ENCODE measurements around the gene SH3PXD2A.
"Not testable (repeated sequence)": the region's sequence is repeated elsewhere in the genome, so short reads cannot be mapped to it uniquely, and the experiment has no call there.

SH3PXD2A gene

GRCh38 chr10:103780242-103781149 lies 74.9 kb downstream of the SH3PXD2A start:
- no peak overlapping the region for H3K27ac ChIP-seq (ENCODE audit: low read depth, low read length)
- no peak overlapping the region for H3K4me3 ChIP-seq (ENCODE audit: low read depth, low read length)
- no peak overlapping the region for H3K9ac ChIP-seq (ENCODE audit: low read length)
- H3K4me1 ChIP-seq (ENCODE audit: control insufficient read depth, insufficient read depth, low read length), result peaks cover 3% of the 10 kb centered on the region; the same call in 1 of the 2 replicates
- H3K27me3 ChIP-seq (ENCODE audit: control insufficient read depth, insufficient read depth, low read length), result no peaks in the 10 kb centered on the region
- no peaks in the 10 kb centered on the region for H3K9me3 ChIP-seq (ENCODE audit: control insufficient read depth, insufficient read depth, low read depth, low read length)
- H3K36me3 ChIP-seq (ENCODE audit: control insufficient read depth, insufficient read depth, low read length), result no peaks in the 10 kb centered on the region

- Histone ChIP-seq H3K4me3 (ENCODE audit: low read depth, low read length) (no peak overlapping the region), H3K27me3 (ENCODE audit: control insufficient read depth, insufficient read depth, low read length) (no peaks in the 10 kb centered on the region), H3K36me3 (ENCODE audit: control insufficient read depth, insufficient read depth, low read length) (no peaks in the 10 kb centered on the region), H3K9me3 (ENCODE audit: control insufficient read depth, insufficient read depth, low read depth, low read length) (no peaks in the 10 kb centered on the region), H3K4me1 (ENCODE audit: control insufficient read depth, insufficient read depth, low read length) (peaks cover 3% of the 10 kb centered on the region; the same call in 1 of the 2 replicates), H3K9ac (ENCODE audit: low read length) (no peak overlapping the region), H3K27ac (ENCODE audit: low read depth, low read length) (no peak overlapping the region)
Measured at GRCh38 chr10:103778358-103779139, 76.8 kb downstream of the SH3PXD2A start.

- Histone ChIP-seq H3K36me3 (ENCODE audit: control insufficient read depth, insufficient read depth, low read length) (no peaks in the 10 kb centered on the region), H3K27ac (ENCODE audit: low read depth, low read length) (no peak overlapping the region), H3K4me1 (ENCODE audit: control insufficient read depth, insufficient read depth, low read length) (peaks cover under 1% of the 10 kb centered on the region; the same call in 1 of the 2 replicates), H3K27me3 (ENCODE audit: control insufficient read depth, insufficient read depth, low read length) (no peaks in the 10 kb centered on the region), H3K4me3 (ENCODE audit: low read depth, low read length) (no peak overlapping the region), H3K9me3 (ENCODE audit: control insufficient read depth, insufficient read depth, low read depth, low read length) (no peaks in the 10 kb centered on the region), H3K9ac (ENCODE audit: low read length) (no peak overlapping the region)
Measured at GRCh38 chr10:103776878-103777591, 78.3 kb downstream of the SH3PXD2A start.

GRCh38 chr10:103775776-103776175 lies 79.6 kb downstream of the SH3PXD2A start:
- H3K36me3 ChIP-seq (ENCODE audit: control insufficient read depth, insufficient read depth, low read length), result no peaks in the 10 kb centered on the region
- H3K4me1 ChIP-seq (ENCODE audit: control insufficient read depth, insufficient read depth, low read length), result peaks cover 10% of the 10 kb centered on the region; the same call in 1 of the 2 replicates
- H3K27me3 ChIP-seq (ENCODE audit: control insufficient read depth, insufficient read depth, low read length), result no peaks in the 10 kb centered on the region
- no peak overlapping the region for H3K4me3 ChIP-seq (ENCODE audit: low read depth, low read length)
- no peaks in the 10 kb centered on the region for H3K9me3 ChIP-seq (ENCODE audit: control insufficient read depth, insufficient read depth, low read depth, low read length)
- no peak overlapping the region for H3K27ac ChIP-seq (ENCODE audit: low read depth, low read length)
- H3K9ac ChIP-seq (ENCODE audit: low read length), result no peak overlapping the region

GRCh38 chr10:103772846-103773245 lies 82.5 kb downstream of the SH3PXD2A start:
- H3K27me3 ChIP-seq (ENCODE audit: control insufficient read depth, insufficient read depth, low read length); H3K9ac ChIP-seq (ENCODE audit: low read length); H3K36me3 ChIP-seq (ENCODE audit: control insufficient read depth, insufficient read depth, low read length); H3K27ac ChIP-seq (ENCODE audit: low read depth, low read length); H3K9me3 ChIP-seq (ENCODE audit: control insufficient read depth, insufficient read depth, low read depth, low read length): not testable (repeated sequence)
- Histone ChIP-seq H3K4me3 (ENCODE audit: low read depth, low read length) (peak overlapping the region; percentile 67), H3K4me1 (ENCODE audit: control insufficient read depth, insufficient read depth, low read length) (peaks cover 23% of the 10 kb centered on the region)

- Histone ChIP-seq H3K4me3 (ENCODE audit: low read depth, low read length) (peak overlapping the region; percentile 67), H3K27me3 (ENCODE audit: control insufficient read depth, insufficient read depth, low read length) (no peaks in the 10 kb centered on the region), H3K9me3 (ENCODE audit: control insufficient read depth, insufficient read depth, low read depth, low read length) (no peaks in the 10 kb centered on the region), H3K27ac (ENCODE audit: low read depth, low read length) (no peak overlapping the region), H3K4me1 (ENCODE audit: control insufficient read depth, insufficient read depth, low read length) (peaks cover 29% of the 10 kb centered on the region), H3K9ac (ENCODE audit: low read length) (peak overlapping the region; percentile 74), H3K36me3 (ENCODE audit: control insufficient read depth, insufficient read depth, low read length) (no peaks in the 10 kb centered on the region)
Measured at GRCh38 chr10:103772096-103772845, 83.1 kb downstream of the SH3PXD2A start.

GRCh38 chr10:103770139-103770538 lies 85.2 kb downstream of the SH3PXD2A start:
- H3K9ac ChIP-seq (ENCODE audit: low read length), result no peak overlapping the region
- H3K27me3 ChIP-seq (ENCODE audit: control insufficient read depth, insufficient read depth, low read length), result no peaks in the 10 kb centered on the region
- H3K27ac ChIP-seq (ENCODE audit: low read depth, low read length), result no peak overlapping the region
- no peaks in the 10 kb centered on the region for H3K36me3 ChIP-seq (ENCODE audit: control insufficient read depth, insufficient read depth, low read length)
- no peak overlapping the region for H3K4me3 ChIP-seq (ENCODE audit: low read depth, low read length)
- no peaks in the 10 kb centered on the region for H3K9me3 ChIP-seq (ENCODE audit: control insufficient read depth, insufficient read depth, low read depth, low read length)
- peaks cover 42% of the 10 kb centered on the region for H3K4me1 ChIP-seq (ENCODE audit: control insufficient read depth, insufficient read depth, low read length)

- no peaks in the 10 kb centered on the region for H3K36me3 ChIP-seq (ENCODE audit: control insufficient read depth, insufficient read depth, low read length)
Measured at GRCh38 chr10:103769176-103769575, 86.2 kb downstream of the SH3PXD2A start.

GRCh38 chr10:103768345-103768744 lies 87.0 kb downstream of the SH3PXD2A start:
- Histone ChIP-seq H3K27ac (ENCODE audit: low read depth, low read length) (no peak overlapping the region), H3K27me3 (ENCODE audit: control insufficient read depth, insufficient read depth, low read length) (no peaks in the 10 kb centered on the region), H3K9ac (ENCODE audit: low read length) (no peak overlapping the region), H3K4me1 (ENCODE audit: control insufficient read depth, insufficient read depth, low read length) (peaks cover 54% of the 10 kb centered on the region), H3K4me3 (ENCODE audit: low read depth, low read length) (no peak overlapping the region), H3K9me3 (ENCODE audit: control insufficient read depth, insufficient read depth, low read depth, low read length) (no peaks in the 10 kb centered on the region), H3K36me3 (ENCODE audit: control insufficient read depth, insufficient read depth, low read length) (no peaks in the 10 kb centered on the region)

More at GRCh38 chr10:103769176-103769575, 86.2 kb downstream of the SH3PXD2A start:
- H3K9ac ChIP-seq (ENCODE audit: low read length), result no peak overlapping the region
- H3K9me3 ChIP-seq (ENCODE audit: control insufficient read depth, insufficient read depth, low read depth, low read length), result no peaks in the 10 kb centered on the region
- no peaks in the 10 kb centered on the region for H3K27me3 ChIP-seq (ENCODE audit: control insufficient read depth, insufficient read depth, low read length)
- no peak overlapping the region for H3K4me3 ChIP-seq (ENCODE audit: low read depth, low read length)
- peaks cover 46% of the 10 kb centered on the region for H3K4me1 ChIP-seq (ENCODE audit: control insufficient read depth, insufficient read depth, low read length)
- H3K27ac ChIP-seq (ENCODE audit: low read depth, low read length), result no peak overlapping the region

- H3K9me3 ChIP-seq (ENCODE audit: control insufficient read depth, insufficient read depth, low read depth, low read length), result no peaks in the 10 kb centered on the region
- no peaks in the 10 kb centered on the region for H3K27me3 ChIP-seq (ENCODE audit: control insufficient read depth, insufficient read depth, low read length)
- H3K4me1 ChIP-seq (ENCODE audit: control insufficient read depth, insufficient read depth, low read length), result peaks cover 60% of the 10 kb centered on the region
- H3K27ac ChIP-seq (ENCODE audit: low read depth, low read length), result no peak overlapping the region
- no peak overlapping the region for H3K4me3 ChIP-seq (ENCODE audit: low read depth, low read length)
- H3K36me3 ChIP-seq (ENCODE audit: control insufficient read depth, insufficient read depth, low read length), result no peaks in the 10 kb centered on the region
- no peak overlapping the region for H3K9ac ChIP-seq (ENCODE audit: low read length)
Measured at GRCh38 chr10:103767756-103768155, 87.6 kb downstream of the SH3PXD2A start.
